ENCODE measurements around the gene MCF2L.

MCF2L gene

GRCh38 chr13:113137691-113138298, 168.8 kb downstream of the MCF2L start:
- no peak for DNase-seq

GRCh38 chr13:113138792-113139551, 170.0 kb downstream of the MCF2L start:
- DNase-seq: no peak

- DNase-seq: no peak
Observed at GRCh38 chr13:113139577-113139976, 170.6 kb downstream of the MCF2L start.

GRCh38 chr13:113140677-113141600, 171.9 kb downstream of the MCF2L start:
- DNase-seq: no peak

- no peak for DNase-seq
Observed at GRCh38 chr13:113141601-113141970, 172.6 kb downstream of the MCF2L start.

- DNase-seq: no peak
Observed at GRCh38 chr13:113142876-113143275, 173.9 kb downstream of the MCF2L start.

- DNase-seq: no peak
Observed at GRCh38 chr13:113143466-113144254, 174.6 kb downstream of the MCF2L start.

- DNase-seq: peak; percentile 33
Observed at GRCh38 chr13:113144255-113144629, 175.2 kb downstream of the MCF2L start.

- DNase-seq: peak; percentile 55
Observed at GRCh38 chr13:113145496-113145895, 176.5 kb downstream of the MCF2L start.

GRCh38 chr13:113145911-113146598, 177.0 kb downstream of the MCF2L start:
- DNase-seq: peak; percentile 47

GRCh38 chr13:113146750-113147149, 177.7 kb downstream of the MCF2L start:
- peak; percentile 47 for DNase-seq

- peak; percentile 37 for DNase-seq
Observed at GRCh38 chr13:113147206-113147605, 178.2 kb downstream of the MCF2L start.

GRCh38 chr13:113148407-113148806, 179.4 kb downstream of the MCF2L start:
- peak; percentile 19 for DNase-seq

- DNase-seq: peak; percentile 47
Observed at GRCh38 chr13:113148940-113149503, 180.0 kb downstream of the MCF2L start.

Data from activated CD8-positive, alpha-beta memory T cell treated with anti-CD3 and anti-CD28 coated beads for 24 hours (primary cell).